HEK293 (cell line): ENCODE results near the gene INSRR.

ENCODE experiments used
- CTCF ChIP-seq: fragments of 450-650 bp; formaldehyde crosslinking; IDR thresholded peaks from 2 replicates; pipeline ENCODE4 v1.5.1; 2016; ENCODE audit warnings: missing biosample characterization, missing genetic modification characterization
- PRDM1 ChIP-seq: fragments of 450-650 bp; formaldehyde crosslinking; IDR thresholded peaks from 2 replicates; pipeline ENCODE4; 2016; ENCODE audit warnings: missing biosample characterization, missing genetic modification characterization
- SALL2 ChIP-seq: fragments of 450-650 bp; formaldehyde crosslinking; IDR thresholded peaks from 2 replicates; pipeline ENCODE4 v1.5.0; 2017; ENCODE audit warnings: missing biosample characterization, mild to moderate bottlenecking, missing genetic modification characterization, borderline replicate concordance
- TRIM28 ChIP-seq: IDR thresholded peaks from 2 replicates; pipeline ENCODE4 v1.6.1; 2011; ENCODE audit warnings: low read length, control low read depth, borderline replicate concordance
- ZBTB8A ChIP-seq: fragments of 450-650 bp; formaldehyde crosslinking; IDR thresholded peaks from 2 replicates; pipeline ENCODE4 v1.5.1; 2016; ENCODE audit warnings: missing biosample characterization, missing genetic modification characterization
- ZNF16 ChIP-seq: fragments of 450-650 bp; formaldehyde crosslinking; IDR thresholded peaks from 2 replicates; pipeline ENCODE4 v1.5.1; 2016; ENCODE audit warnings: low read depth, missing biosample characterization, missing genetic modification characterization
- ZNF274 ChIP-seq, 2 experiments: fragments of 200-500 bp in 1 of 2; fragments of 450-650 bp in 1 of 2; sonication (Bioruptor generic) in 1 of 2; formaldehyde crosslinking in 1 of 2; IDR thresholded peaks; 2 replicates each; pipeline versions ENCODE4 v1.5.1 to v1.6.1; 2014 to 2016; ENCODE audit warnings: borderline replicate concordance in 1 of 2, inconsistent platforms in 1 of 2, low read length in 1 of 2, missing biosample characterization in 1 of 2, missing genetic modification characterization in 1 of 2
- ZNF830 ChIP-seq: fragments of 450-650 bp; IDR thresholded peaks from 2 replicates; pipeline ENCODE4 v1.5.0; 2018; ENCODE audit warnings: missing biosample characterization, missing genetic modification characterization, low read depth, mild to moderate bottlenecking, moderate library complexity

- TF ChIP-seq ZNF274 (IDR thresholded peaks at IDR 0.05; ENCODE audit: low read length) (no peak), ZNF274 (tag by site-specific recombination; IDR thresholded peaks at IDR 0.05; ENCODE audit: borderline replicate concordance) (no peak), CTCF (no peak), SALL2 (tag by site-specific recombination) (no peak), ZNF830 (tag by site-specific recombination) (no peak), TRIM28 (no peak), PRDM1 (no peak), ZBTB8A (tag by site-specific recombination) (no peak), ZNF16 (tag by site-specific recombination) (no peak)
Observed at GRCh38 chr1:156905176-156905575, 46.3 kb upstream of the INSRR start.
